HG03565 (cell line): Measurements from ENCODE around the gene CGN.

Experiments used
- ATAC-seq: cut with Tn5 transposase; IDR thresholded peaks from one replicate; pipeline ENCODE4 v1.9.1; 2021; ENCODE audit warnings: mild to moderate bottlenecking, moderate library complexity; ENCODE audit not compliant: unreplicated experiment

CGN gene

DNA sequence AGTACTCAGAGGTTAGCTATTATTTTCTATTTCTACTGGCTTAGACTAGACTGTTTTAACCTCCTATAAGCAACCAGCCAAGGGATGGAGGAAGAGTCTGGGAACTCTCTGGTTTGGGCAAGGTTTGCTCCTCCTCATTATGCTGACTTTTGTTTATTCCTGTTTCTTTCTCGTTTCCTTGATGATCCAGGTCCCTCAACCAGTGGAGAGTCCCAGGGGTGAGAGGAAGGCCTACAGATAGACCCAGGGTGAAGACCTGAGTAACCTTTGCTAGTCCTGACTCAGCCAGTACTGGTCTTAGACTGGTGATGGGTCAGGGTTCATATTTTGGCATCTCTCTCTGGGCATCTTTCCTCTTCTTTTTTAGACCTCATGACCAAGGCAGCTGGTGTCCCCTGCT, 34.4 kb downstream of the CGN start:
- no peak for ATAC-seq

DNA sequence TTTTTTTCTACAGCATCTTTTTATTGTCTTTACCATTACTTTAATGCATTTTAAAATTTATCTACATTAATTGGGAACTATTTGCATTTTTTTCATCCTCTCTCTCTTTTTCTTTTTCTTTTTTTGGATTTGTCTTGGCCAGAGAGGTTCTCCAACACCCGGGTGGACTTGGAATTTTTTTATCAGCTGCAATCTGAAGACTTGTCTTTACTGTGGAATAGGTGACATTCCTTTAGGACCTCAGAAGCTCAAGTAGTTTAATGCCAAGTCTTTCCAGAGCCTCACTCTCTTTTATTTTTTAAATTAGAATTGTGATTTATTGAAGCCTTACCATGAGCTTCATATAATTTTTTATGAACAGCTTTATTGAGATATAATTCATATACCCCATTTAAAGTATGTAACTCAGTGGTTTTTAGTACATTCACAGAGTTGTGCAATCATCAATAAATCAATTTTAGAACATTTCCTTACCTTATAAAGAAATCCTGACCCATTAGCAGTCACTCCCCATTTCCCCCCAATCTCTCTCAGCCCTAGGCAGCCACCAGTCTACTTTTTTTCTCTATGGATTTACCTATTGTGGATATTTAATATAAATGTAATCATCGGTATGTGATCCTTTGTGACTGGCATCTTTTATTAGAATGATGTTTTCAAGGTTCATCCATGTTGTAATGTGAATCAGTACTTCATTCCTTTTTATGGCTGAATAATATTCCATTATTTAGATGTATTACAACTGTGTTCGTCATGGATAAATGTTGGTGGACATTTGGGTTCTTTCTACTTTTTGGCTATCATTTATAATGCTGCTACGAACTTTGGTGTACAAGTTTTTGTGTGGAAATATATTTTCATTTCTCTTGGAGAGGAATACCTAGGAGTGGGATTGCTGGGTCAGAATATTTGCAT, 35.1 kb downstream of the CGN start:
- no peak for ATAC-seq

- ATAC-seq: no peak
Observed at GRCh38 chr1:151547119-151547899, 36.1 kb downstream of the CGN start.

GRCh38 chr1:151547900-151548230, 36.7 kb downstream of the CGN start:
- no peak for ATAC-seq

DNA sequence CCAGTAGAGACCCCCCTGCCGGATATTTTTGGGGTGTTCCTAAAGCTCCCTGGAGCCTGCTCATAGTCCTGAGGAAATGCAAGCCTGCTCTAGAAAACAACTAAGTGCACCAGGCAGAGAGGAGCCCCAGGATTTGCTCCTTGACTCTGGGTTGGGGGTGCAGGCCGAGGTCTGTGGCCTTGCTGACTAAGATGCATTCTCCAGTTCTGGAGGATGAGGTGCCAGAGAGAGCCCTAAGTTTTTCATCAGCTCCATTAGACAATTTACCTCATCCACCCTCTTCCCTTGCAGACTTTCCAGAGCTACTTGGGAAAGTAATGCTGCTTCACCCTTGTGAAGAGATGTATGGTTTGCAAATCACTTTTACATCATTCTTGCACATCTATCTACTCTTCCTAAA, 38.0 kb downstream of the CGN start:
- ATAC-seq: no peak

- no peak for ATAC-seq
Observed at GRCh38 chr1:151553659-151554058, 42.5 kb downstream of the CGN start.

GRCh38 chr1:151556052-151556451, 44.9 kb downstream of the CGN start:
- no peak for ATAC-seq

DNA sequence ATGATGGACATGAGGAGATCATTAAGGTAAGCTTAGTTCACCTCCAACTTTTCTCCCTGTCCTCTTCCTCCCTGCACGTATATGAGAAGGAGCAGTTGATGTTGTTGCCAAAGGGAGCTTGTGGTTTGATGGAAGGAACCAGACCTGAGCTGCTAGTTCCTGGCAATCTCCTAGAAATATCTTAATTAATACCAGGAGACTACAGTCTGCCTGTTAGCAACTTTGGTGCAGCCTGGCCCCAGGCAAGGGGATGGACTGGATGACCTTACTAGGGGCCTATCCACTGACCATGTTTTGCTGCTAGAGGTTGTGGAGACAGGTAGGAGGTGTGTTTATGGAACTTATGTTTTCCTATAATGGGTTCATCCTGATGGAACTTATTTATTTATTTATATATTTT, 51.5 kb downstream of the CGN start:
- ATAC-seq: no peak

DNA sequence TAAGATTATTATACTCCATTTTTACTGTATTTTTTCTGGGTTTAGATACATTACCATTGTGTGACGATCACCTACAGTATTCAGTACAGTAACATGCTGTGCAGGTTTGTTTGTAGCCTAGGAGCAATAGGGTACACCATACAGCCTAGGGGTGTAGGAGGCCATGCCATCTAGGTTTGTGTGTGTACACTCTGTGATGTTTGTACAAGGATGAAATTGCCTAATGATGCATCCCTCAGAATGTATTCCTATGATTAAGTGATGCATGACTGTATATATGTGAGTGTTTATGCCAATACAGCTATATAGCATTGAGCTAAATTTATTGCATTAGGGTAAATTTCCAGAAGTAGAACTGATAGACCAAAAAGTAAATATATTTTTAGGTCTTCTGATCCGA, 52.2 kb downstream of the CGN start:
- ATAC-seq: no peak

GRCh38 chr1:151565502-151566189, 54.5 kb downstream of the CGN start:
- ATAC-seq: no peak

GRCh38 chr1:151568626-151569088, 57.5 kb downstream of the CGN start:
- ATAC-seq: no peak

DNA sequence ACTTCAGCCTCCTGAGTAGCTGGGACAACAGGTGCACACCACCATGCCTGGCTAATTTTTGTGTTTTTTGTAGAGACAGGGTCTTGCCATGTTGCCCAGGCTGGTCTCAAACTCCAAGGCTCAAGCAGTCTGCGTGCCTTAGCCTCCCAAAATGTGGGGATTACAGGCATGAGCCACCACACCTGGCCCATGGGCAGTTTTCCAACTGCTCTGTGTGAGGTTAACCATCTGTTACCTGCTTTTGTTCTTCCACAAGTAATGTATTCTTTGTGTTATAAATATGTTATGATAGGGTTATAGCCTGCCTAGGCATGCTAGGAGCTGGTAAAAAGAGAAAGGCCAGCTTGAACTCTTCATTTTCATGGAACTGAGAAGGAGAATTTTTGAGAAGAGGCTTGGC, 59.6 kb downstream of the CGN start:
- ATAC-seq: no peak

- no peak for ATAC-seq
Observed at GRCh38 chr1:151574575-151575529, 63.7 kb downstream of the CGN start.

DNA sequence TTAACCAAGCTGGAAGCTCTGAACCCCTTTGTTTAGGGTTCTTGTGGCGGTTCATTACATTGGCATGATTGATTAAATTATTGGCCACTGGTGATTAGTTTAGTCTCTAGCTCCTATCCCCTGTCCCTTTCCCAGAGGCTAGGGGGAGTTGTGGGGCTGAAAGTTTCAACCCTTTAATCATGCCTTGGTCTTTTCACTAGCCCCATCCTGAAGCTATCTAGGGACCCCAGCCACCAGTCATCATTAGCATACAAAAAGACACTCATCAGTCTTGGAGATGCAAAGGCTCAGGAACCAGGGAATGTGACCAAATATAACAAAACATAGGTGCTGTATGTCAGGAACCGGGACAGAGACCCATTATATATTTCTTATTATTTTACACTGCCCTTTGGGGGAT, 66.0 kb downstream of the CGN start:
- ATAC-seq: no peak

DNA sequence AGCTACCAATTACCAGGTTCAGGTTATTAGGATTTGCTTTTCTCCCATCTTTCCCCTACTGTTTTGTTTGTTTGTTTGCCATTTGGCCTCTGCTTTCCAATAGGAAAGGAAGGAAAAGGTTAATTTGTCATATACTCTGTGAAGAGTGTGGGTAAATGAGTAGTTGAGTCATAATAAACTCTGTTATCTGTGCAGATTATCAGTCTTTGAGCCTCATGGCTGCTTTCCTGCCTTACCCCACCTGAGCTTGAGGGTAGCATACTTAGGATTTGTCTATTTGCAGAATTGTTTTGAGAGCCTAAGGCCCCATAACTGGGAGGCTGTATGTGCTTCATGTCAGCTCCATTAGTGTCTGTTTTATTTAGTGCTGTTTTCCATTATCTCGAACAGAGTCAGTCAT, 67.8 kb downstream of the CGN start:
- no peak for ATAC-seq

DNA sequence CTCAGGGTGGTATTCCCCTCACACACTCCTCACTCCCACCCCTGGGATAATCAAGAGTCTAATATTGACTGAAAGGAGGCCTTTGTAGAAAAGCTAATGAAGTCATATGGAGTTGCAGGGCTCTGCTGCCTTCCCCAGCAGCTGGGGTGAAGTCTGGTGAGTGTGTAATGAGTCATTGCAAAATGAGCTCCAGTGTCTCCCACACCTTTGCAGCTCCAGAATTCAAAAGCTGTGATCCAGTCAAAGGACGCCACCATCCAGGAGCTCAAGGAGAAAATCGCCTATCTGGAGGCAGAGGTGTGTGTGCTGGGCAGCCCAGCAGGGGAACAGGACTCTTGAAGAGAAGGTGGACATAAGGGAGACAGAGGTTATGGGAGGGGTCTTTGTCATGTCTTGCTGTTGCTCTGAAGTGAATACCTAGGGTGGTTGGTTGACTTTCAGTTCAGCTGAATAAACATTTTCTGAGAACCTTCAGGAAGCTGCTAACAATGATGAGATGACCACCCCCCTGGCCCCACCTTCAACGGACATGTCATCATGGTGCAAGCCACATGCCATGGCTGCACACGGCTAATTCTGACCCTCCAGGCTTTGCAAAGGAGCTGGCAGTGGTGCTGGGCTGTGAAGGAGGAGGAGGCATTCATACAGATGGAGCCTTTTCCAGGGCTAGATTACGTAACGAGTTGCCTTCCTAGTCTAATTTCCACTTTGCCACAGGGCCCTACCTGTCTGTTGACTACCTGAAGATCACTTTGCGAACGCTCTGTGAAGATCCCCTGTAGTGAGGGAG, 68.4 kb downstream of the CGN start:
- ATAC-seq: no peak

DNA sequence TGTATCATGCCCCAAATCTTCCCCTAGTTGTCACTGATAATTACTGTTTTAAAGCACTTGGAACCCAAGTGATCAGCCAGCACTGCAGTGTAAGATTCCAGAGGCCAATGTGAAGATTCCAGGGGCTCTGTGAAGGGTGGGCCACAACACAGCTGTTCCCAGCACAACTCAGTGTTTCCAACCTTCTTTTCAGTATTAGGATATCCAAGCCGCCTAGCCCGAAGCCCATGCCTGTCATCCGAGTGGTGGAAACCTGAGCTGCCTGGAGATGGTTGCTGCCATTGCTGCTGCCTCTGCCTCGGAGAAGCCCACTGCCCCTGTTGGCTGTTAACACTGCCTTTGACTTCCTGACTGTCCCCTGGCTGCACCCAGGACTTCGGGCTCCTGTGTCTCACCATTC, 70.3 kb downstream of the CGN start:
- ATAC-seq: no peak

- ATAC-seq: no peak
Observed at GRCh38 chr1:151581921-151582320, 70.7 kb downstream of the CGN start.

GRCh38 chr1:151583796-151584195, 72.6 kb downstream of the CGN start:
- ATAC-seq: no peak

DNA sequence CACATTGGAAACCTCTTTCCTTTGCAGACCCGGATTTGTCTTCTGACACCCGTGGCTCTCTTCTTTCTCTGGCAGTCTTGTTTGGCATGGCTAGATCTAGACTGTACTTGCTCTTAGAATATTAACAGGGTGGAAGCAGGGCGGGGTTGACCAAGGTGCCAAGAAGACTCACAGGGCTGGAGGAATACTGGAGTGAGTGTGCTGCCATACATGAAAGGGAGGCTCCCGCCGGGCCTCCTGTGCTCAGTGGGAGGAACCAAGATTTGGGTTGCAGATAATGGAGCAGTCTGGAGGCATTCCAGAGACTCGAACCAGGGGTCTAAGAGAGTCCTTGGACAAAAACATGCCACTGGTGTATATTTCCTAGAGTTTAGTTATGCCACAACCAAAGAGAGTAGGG, 73.1 kb downstream of the CGN start:
- ATAC-seq: no peak
